Progenitor cell of endocrine pancreas (in vitro differentiated cells): ENCODE results near the gene MYO15A. TPM values are rescaled to one million over a fixed set of nuclear protein-coding genes. Genes with fewer than 3 reads are reported as not detected.
A peak's percentile ranks its signal among the peaks of the same experiment; 100 is the strongest.

ENCODE experiments used
- DNase-seq: peaks from one replicate; pipeline ENCODE4 v3.0.0; 2021; ENCODE audit warnings: low spot score; ENCODE audit not compliant: unreplicated experiment
- H3K27ac Mint-ChIP-seq: 2 replicates; pipeline ENCODE4 v1.8.0; 2021; ENCODE audit warnings: mild to moderate bottlenecking, moderate library complexity, mixed read lengths
- H3K27me3 Mint-ChIP-seq: 2 replicates; pipeline ENCODE4 v1.8.0; 2021; ENCODE audit warnings: mixed read lengths
- H3K36me3 Mint-ChIP-seq: 2 replicates; pipeline ENCODE4 v1.8.0; 2022; ENCODE audit warnings: mixed read lengths; ENCODE audit not compliant: insufficient read depth
- H3K4me1 Mint-ChIP-seq: 2 replicates; pipeline ENCODE4 v1.8.0; 2021; ENCODE audit warnings: low read depth, mixed read lengths
- H3K4me3 Mint-ChIP-seq: 2 replicates; pipeline ENCODE4 v1.8.0; 2021; ENCODE audit warnings: low read depth, mild to moderate bottlenecking, moderate library complexity, mixed read lengths
- H3K9me3 Mint-ChIP-seq: 2 replicates; pipeline ENCODE4 v1.8.0; 2021; ENCODE audit warnings: low read depth, mixed read lengths
- total RNA-seq: library from RNA; stranded (reverse); gene quantifications from 2 replicates; pipeline ENCODE4 v1.2.1, GENCODE V29; 2021
- TF ChIP-seq, protein P1 (sequence below): fragments of 200-600 bp; sonication (generic); IDR thresholded peaks from one replicate; pipeline ENCODE4 v1.5.0; 2021; ENCODE audit warnings: antibody characterized with exemption, mild to moderate bottlenecking; ENCODE audit not compliant: unreplicated experiment

MYO15A gene
- total RNA-seq, 1 donor from 2014 or later: 3.3 TPM

DNA sequence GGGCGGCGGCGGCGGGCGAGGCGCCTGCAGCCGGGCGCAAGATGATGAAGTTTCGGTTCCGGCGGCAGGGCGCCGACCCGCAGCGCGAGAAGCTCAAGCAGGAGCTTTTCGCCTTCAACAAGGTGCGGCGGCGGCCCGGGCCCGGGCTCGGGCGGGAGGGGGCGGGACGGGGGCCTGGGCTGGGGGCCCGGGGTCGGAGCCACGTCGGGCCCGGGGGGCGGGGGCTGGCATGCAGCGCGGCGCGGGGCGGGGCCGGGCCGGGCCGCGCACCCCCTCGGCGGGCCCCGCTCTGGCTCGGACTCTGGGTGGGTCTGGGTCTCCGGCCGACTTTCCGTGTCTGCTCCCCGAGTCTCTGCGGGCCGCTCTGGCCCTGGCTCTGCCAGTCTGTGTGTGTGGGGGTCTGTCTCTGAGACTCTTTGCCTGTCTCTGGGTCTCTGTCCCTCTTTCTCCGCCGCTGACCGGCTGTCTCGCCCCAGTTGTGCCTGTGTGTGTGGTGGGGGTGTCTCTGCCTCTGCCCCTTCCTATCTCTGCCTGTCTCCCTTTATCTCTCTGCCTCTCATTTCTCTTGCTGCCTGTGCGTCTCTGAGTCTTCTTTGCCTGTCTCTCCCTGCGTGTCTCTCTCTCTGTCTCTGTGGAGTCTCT, 117.2 kb downstream of the MYO15A start:
- no peaks in the 10 kb centered on the region for H3K27me3 Mint-ChIP-seq
- peak overlapping the region; percentile 91 for H3K27ac Mint-ChIP-seq
- TF ChIP-seq, protein P1, sequence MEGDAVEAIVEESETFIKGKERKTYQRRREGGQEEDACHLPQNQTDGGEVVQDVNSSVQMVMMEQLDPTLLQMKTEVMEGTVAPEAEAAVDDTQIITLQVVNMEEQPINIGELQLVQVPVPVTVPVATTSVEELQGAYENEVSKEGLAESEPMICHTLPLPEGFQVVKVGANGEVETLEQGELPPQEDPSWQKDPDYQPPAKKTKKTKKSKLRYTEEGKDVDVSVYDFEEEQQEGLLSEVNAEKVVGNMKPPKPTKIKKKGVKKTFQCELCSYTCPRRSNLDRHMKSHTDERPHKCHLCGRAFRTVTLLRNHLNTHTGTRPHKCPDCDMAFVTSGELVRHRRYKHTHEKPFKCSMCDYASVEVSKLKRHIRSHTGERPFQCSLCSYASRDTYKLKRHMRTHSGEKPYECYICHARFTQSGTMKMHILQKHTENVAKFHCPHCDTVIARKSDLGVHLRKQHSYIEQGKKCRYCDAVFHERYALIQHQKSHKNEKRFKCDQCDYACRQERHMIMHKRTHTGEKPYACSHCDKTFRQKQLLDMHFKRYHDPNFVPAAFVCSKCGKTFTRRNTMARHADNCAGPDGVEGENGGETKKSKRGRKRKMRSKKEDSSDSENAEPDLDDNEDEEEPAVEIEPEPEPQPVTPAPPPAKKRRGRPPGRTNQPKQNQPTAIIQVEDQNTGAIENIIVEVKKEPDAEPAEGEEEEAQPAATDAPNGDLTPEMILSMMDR: no peak
- H3K36me3 Mint-ChIP-seq: no peaks in the 10 kb centered on the region
- H3K9me3 Mint-ChIP-seq: no peaks in the 10 kb centered on the region
- H3K4me1 Mint-ChIP-seq: peaks cover 28% of the 10 kb centered on the region
- peak; percentile 37 for DNase-seq
- peak overlapping the region; percentile 99 for H3K4me3 Mint-ChIP-seq

DNA sequence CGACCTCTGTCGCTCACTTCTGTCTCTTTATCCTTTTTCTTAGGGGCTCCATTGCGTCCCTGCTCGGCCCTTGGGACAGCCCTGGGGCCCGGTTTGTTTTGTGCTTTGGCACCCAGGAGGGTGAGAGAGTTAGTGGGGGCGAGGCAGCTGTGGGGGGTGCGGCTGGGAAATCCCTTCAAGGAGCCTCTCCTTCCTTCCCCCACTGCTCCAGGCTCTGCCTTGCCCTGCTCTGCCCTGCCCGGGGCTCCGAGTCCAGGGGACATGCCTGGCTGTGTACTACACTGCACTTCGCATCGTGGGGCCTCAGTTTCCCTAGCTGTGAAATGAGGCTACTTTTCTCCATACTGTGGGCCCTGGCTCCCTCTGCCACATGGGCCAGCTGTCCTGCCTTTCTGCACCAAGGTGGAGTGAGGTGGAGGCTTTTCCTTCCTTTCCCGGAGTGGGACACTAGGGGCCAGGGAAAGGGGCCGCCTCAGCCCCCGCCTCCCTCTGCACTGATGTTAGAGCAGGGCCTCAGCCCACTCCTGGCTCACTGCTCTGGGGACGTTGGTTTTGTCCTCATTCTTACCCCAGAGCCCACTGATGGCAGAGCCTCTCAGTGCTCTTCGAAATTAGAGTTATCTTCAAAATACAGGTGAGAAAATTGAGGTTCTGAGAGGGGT, 117.9 kb downstream of the MYO15A start:
- H3K27me3 Mint-ChIP-seq: no peaks in the 10 kb centered on the region
- TF ChIP-seq, protein P1: no peak
- DNase-seq: no peak
- no peaks in the 10 kb centered on the region for H3K9me3 Mint-ChIP-seq
- H3K4me3 Mint-ChIP-seq: peak overlapping the region; percentile 99
- H3K4me1 Mint-ChIP-seq: peaks cover 33% of the 10 kb centered on the region
- no peaks in the 10 kb centered on the region for H3K36me3 Mint-ChIP-seq
- H3K27ac Mint-ChIP-seq: peak overlapping the region; percentile 91

DNA sequence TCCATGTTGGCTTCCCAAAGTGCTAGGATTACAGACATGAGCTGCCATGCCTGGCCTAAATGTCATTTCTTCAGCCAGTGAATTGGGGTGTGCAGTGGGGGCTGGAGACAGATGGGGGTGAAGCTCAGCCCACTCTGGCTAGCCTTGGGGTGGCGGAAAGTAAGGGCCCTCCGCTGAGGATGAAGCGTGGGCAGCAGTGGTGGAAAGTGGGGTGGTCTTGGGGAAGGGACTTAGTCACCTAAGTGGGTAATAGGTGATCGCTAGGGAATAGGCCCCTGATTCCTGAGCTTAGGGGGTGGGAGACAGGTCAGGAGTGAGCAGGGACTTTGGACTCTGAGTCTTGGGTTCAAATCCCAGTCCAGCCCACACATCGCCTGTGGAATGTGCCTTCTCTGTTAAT, 119.1 kb downstream of the MYO15A start:
- Mint-ChIP-seq H3K27ac (no peak overlapping the region), H3K4me3 (no peak overlapping the region), H3K9me3 (no peaks in the 10 kb centered on the region), H3K4me1 (peaks cover 33% of the 10 kb centered on the region), H3K36me3 (no peaks in the 10 kb centered on the region), H3K27me3 (no peaks in the 10 kb centered on the region)
- DNase-seq: no peak
- TF ChIP-seq, protein P1: no peak

DNA sequence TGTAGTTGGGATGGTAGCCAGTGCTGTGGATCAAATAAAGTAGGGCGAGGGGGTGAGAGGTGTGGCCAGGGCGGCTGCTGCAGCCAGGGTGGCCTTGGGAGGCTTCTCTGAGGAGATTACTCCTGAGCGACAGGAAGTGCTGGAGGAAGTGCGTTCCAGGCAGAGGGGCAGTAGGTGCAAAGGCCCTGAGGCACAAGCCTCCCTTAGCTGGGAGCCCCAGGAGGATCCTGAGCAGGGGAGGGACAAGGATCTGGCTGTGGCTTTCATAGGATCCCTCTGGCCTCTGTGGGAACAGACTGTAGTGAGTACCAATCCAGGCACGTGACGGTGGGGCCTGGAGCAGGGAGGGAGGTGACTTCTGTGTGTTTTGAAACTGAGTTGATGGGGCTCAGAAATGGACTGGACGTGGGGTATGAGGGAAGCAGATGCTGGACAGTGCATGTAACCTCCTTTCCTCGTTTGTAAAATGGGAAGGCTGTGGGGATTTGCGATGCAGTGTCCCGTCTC, 119.7 kb downstream of the MYO15A start:
- no peaks in the 10 kb centered on the region for H3K9me3 Mint-ChIP-seq
- H3K36me3 Mint-ChIP-seq: no peaks in the 10 kb centered on the region
- no peak overlapping the region for H3K4me3 Mint-ChIP-seq
- H3K27me3 Mint-ChIP-seq: no peaks in the 10 kb centered on the region
- TF ChIP-seq, protein P1: no peak
- H3K27ac Mint-ChIP-seq: peak overlapping the region; percentile 70
- H3K4me1 Mint-ChIP-seq: peaks cover 33% of the 10 kb centered on the region
- no peak for DNase-seq

DNA sequence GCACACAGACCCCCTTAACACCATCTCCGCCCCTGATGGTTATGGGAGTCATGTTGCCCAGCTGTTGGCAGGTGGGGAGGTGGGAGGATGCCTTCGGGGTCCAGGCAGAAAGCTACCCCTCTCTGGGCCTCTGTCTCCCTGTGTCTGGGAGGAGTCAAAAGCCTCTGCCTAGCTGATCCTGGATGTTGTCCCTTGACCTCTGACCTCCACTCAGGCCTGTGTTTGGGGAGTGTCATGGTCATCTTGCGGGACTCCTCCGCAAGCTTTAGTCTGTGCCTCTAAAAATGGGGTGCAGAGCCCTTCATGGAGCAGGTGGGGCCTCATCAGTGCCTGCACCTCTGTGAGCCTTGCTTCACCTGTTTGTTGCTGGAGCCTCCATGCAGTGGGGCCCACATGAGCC, 120.7 kb downstream of the MYO15A start:
- no peak for DNase-seq
- TF ChIP-seq, protein P1: no peak
- H3K4me3 Mint-ChIP-seq: no peak overlapping the region
- H3K36me3 Mint-ChIP-seq: no peaks in the 10 kb centered on the region
- H3K27me3 Mint-ChIP-seq: no peaks in the 10 kb centered on the region
- peaks cover 33% of the 10 kb centered on the region for H3K4me1 Mint-ChIP-seq
- H3K27ac Mint-ChIP-seq: no peak overlapping the region
- no peaks in the 10 kb centered on the region for H3K9me3 Mint-ChIP-seq

Other genes starting within 250 kb of the MYO15A start
- gene TOM1L2, start 136.4 kb upstream of the MYO15A start, total RNA-seq: 29.4 and 30.5 TPM in 2 replicates
- 13.3 and 15.4 TPM in 2 replicates for gene DRC3, start 135.9 kb upstream of the MYO15A start, total RNA-seq
- 25.3 and 31.5 TPM in 2 replicates for gene ATPAF2, start 69.6 kb upstream of the MYO15A start, total RNA-seq
- gene GID4, start 69.3 kb upstream of the MYO15A start, total RNA-seq: 10.2 and 12.1 TPM in 2 replicates
- gene DRG2, start 20.8 kb upstream of the MYO15A start, total RNA-seq: 42.9 and 49.3 TPM in 2 replicates
- 78.1 and 78.4 TPM in 2 replicates for gene ALKBH5, start 75.1 kb downstream of the MYO15A start, total RNA-seq
- 75.8 and 76.7 TPM in 2 replicates for gene LLGL1, start 116.9 kb downstream of the MYO15A start, total RNA-seq
- 256 and 260 TPM in 2 replicates for gene FLII, start 150.0 kb downstream of the MYO15A start, total RNA-seq
- gene MIEF2, start 151.9 kb downstream of the MYO15A start, total RNA-seq: 18.4 and 22.2 TPM in 2 replicates
- gene TOP3A, start 206.2 kb downstream of the MYO15A start, total RNA-seq: 60.4 and 63.2 TPM in 2 replicates
- gene SMCR8, start 206.5 kb downstream of the MYO15A start, total RNA-seq: 16.6 and 17.7 TPM in 2 replicates